BJ (cell line): ENCODE measurements around the gene HIVEP2. TPM values are rescaled to one million over a fixed set of nuclear protein-coding genes. Genes with fewer than 3 reads are reported as not detected.

Experiments used
- CTCF ChIA-PET: fragments of 350-600 bp; formaldehyde crosslinking; extraction: SDS; loops from one replicate; lab custom pipeline; 2021; ENCODE audit warnings: antibody characterized with exemption, inconsistent platforms; lab: Yijun Ruan, JAX
- POLR2A ChIA-PET: fragments of 300-600 bp; sonication (Branson Sonifier 250); formaldehyde crosslinking; extraction: SDS; loops from one replicate; lab custom pipeline; 2021; ENCODE audit warnings: antibody characterized with exemption; lab: Charles Lee
- DNase-seq: peaks from one replicate; pipeline ENCODE4 v3.0.0-alpha.2; 2011; ENCODE audit warnings: low read depth
- H3K27me3 ChIP-seq: 2 replicates; pipeline ENCODE4 v1.6.0; 2011; ENCODE audit warnings: low read length; ENCODE audit not compliant: control insufficient read depth, insufficient read depth
- H3K36me3 ChIP-seq: 2 replicates; pipeline ENCODE4 v1.5.1; 2011; ENCODE audit warnings: low read length; ENCODE audit not compliant: control insufficient read depth, insufficient read depth
- H3K4me3 ChIP-seq: 2 replicates; pipeline ENCODE4 v1.5.1; 2011; ENCODE audit warnings: low read depth, mild to moderate bottlenecking, control low read depth, low read length
- polyA plus RNA-seq: library from polyadenylated mRNA; depleted of rRNA; stranded (reverse); fragments of >200 nt; gene quantifications from 2 replicates; pipeline ENCODE4 v1.2.3, GENCODE V29; 2011
- TF ChIP-seq, protein P1 (sequence below): IDR thresholded peaks from 2 replicates; pipeline ENCODE4 v1.5.1; 2011; ENCODE audit warnings: low read depth, mild to moderate bottlenecking, control low read depth, inconsistent platforms, low read length, moderate library complexity; ENCODE audit not compliant: insufficient read depth

Gene HIVEP2
- polyA plus RNA-seq, 1 experiment, result 3.7 TPM

DNA sequence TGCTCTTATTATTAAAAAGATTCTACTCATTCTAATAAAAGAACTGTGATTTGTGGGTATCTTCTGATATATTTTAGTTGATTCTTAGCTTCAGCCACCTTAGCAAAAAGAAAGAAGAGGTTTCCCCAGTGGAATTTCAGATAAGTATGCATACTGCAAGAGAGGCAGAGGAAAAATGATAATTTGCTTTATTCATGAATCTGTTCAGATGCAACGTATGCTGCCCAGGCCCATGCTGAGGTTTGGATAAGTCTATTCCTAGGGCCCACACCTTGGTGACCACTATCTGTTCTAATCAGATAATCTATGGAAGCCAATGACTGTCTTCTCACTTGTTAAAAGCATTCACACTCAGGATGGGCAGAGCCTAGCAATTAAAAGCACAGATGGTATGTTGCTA lies 194.0 kb downstream of the HIVEP2 start:
- Histone ChIP-seq H3K36me3 (no peaks in the 10 kb centered on the region), H3K4me3 (no peak overlapping the region), H3K27me3 (no peaks in the 10 kb centered on the region)
- POLR2A ChIA-PET, result no interaction called here
- CTCF ChIA-PET, result interaction anchor here (1.3 to 1.5 kb wide), 2 partner anchors 9 to 57 kb away, joined by 3 to 4 read pairs; no protein-coding TSS in a partner anchor
- TF ChIP-seq, protein P1, sequence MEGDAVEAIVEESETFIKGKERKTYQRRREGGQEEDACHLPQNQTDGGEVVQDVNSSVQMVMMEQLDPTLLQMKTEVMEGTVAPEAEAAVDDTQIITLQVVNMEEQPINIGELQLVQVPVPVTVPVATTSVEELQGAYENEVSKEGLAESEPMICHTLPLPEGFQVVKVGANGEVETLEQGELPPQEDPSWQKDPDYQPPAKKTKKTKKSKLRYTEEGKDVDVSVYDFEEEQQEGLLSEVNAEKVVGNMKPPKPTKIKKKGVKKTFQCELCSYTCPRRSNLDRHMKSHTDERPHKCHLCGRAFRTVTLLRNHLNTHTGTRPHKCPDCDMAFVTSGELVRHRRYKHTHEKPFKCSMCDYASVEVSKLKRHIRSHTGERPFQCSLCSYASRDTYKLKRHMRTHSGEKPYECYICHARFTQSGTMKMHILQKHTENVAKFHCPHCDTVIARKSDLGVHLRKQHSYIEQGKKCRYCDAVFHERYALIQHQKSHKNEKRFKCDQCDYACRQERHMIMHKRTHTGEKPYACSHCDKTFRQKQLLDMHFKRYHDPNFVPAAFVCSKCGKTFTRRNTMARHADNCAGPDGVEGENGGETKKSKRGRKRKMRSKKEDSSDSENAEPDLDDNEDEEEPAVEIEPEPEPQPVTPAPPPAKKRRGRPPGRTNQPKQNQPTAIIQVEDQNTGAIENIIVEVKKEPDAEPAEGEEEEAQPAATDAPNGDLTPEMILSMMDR, result no peak
- no peak for DNase-seq

DNA sequence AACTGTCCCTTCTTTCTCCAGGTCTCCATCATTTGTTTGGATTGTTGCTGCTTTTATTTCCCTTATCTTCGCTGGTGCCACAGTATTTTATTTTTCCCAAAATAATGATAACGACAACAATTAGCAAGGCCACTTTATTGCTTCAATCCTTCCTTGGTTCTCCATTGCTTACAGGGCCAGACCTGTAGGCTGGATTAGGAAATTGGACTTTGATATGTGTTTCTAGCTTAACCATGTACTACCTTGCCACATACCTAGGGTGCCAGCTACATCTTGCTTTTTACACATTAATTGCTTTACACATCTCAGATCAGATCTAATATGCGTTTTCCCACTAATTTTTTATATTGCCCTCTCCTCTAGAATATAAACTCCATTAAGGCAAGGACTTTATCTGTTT lies 195.4 kb downstream of the HIVEP2 start:
- ChIA-PET POLR2A (no interaction called here), CTCF (interaction anchor here (1.0 to 2.3 kb wide), 2 partner anchors 12 to 20 kb away, joined by 3 to 7 read pairs; no protein-coding TSS in a partner anchor)
- Histone ChIP-seq H3K4me3 (no peak overlapping the region), H3K27me3 (no peaks in the 10 kb centered on the region), H3K36me3 (no peaks in the 10 kb centered on the region)
- no peak for DNase-seq
- TF ChIP-seq, protein P1, result no peak

DNA sequence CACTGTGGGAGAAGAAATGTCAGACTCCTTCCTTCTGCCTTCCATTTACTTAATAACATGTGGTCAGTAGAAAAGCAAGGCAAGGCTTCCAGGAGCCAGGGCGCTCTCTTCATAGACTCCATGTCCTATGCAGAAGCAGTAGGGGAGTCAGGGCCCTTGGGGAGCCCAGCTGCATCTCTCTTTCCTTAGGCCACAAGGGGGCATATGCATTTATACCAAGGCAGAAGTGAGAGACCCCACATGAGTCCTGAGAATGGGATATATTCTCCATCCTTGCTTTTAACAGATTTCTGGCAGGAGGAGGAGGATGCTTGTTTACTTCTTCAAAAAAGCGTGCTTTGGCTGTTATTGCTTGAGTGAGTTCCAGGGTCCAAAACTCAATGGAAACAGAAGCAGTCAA lies 198.5 kb downstream of the HIVEP2 start:
- H3K4me3 ChIP-seq, result no peak overlapping the region
- POLR2A ChIA-PET, result no interaction called here
- CTCF ChIA-PET, result interaction anchor here (0.6 to 1.4 kb wide), 8 partner anchors 13 to 278 kb away, joined by 3 to 4 read pairs (median 3); no protein-coding TSS in a partner anchor
- no peaks in the 10 kb centered on the region for H3K36me3 ChIP-seq
- no peaks in the 10 kb centered on the region for H3K27me3 ChIP-seq
- TF ChIP-seq, protein P1, result peak; percentile 30
- no peak for DNase-seq

DNA sequence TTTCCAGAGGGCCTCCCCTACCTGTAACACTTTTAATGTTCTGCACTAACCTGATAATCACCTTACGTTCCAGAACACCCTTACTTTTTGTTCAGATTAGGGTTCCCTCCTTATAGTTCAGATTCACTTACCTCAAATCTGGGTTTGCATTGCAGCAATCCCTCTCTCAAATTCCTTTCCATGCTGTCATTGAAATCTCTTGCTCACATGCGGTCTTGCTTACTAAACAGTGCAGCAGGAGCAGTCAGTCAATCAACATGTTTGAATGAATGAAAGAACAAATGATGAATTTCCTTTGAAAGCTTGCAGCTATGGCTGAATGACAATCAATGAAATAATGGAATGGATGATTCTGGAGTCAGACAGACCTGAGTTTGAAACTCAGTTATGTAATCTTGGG lies 200.1 kb downstream of the HIVEP2 start:
- Histone ChIP-seq H3K36me3 (no peaks in the 10 kb centered on the region), H3K4me3 (no peak overlapping the region), H3K27me3 (no peaks in the 10 kb centered on the region)
- ChIA-PET CTCF (no interaction called here), POLR2A (no interaction called here)
- no peak for DNase-seq
- TF ChIP-seq, protein P1, result no peak

DNA sequence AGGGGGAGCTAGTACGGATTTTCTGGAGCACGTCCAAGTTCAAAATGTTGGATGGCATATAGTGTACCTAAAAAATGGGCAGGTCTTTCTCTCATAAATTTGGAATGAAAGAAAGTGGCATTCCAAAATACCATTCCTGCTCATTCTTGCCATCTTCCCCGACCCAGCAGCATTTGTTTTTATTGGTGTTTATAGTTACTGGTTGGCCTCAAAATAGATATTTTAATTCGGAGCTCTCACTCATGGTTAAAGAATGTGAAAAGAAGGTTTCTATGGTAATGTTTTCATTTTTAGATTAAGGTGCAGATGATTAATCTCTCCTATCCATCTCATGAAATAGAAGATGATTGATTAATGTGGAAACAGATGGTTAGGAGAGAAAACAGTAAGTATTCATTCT lies 204.5 kb downstream of the HIVEP2 start:
- Histone ChIP-seq H3K4me3 (no peak overlapping the region), H3K36me3 (no peaks in the 10 kb centered on the region), H3K27me3 (no peaks in the 10 kb centered on the region)
- CTCF ChIA-PET, result interaction anchor here (0.6 kb wide), 1 partner anchor 14 kb away, joined by 3 read pairs; no protein-coding TSS in a partner anchor
- POLR2A ChIA-PET, result no interaction called here
- TF ChIP-seq, protein P1, result no peak
- peak; percentile 51 for DNase-seq
